ENCODE measurements around the gene NRXN2.

Gene NRXN2

GRCh38 chr11:64720167-64720566 lies 2.8 kb downstream of the NRXN2 start:
- CTCF ChIA-PET: interaction anchor here (1.2 to 1.4 kb wide), 3 partner anchors 16 to 31 kb away, joined by 3 to 10 read pairs (median 7); partner anchors contain the start of gene RASGRP2
- Histone ChIP-seq H3K4me3 (ENCODE audit: low read depth, low read length) (no peak overlapping the region), H3K4me1 (ENCODE audit: control insufficient read depth, insufficient read depth, low read length) (no peaks in the 10 kb centered on the region), H3K27ac (ENCODE audit: extremely low read depth, low read depth, low read length) (no peak overlapping the region), H3K36me3 (ENCODE audit: control insufficient read depth in 2 of 2, insufficient read depth in 1 of 2, low read length in 2 of 2) (no peaks in the 10 kb centered on the region), H3K9me3 (ENCODE audit: control insufficient read depth, insufficient read depth, low read depth, low read length) (no peaks in the 10 kb centered on the region)
- TF ChIP-seq ZNF274 (IDR thresholded peaks at IDR 0.05; ENCODE audit: low read length): no peak
- TF ChIP-seq ZNF274 (tag by site-specific recombination; IDR thresholded peaks at IDR 0.05; ENCODE audit: borderline replicate concordance): no peak
- no peak for TF ChIP-seq ZNF121 (tag by site-specific recombination; IDR thresholded peaks at IDR 0.05)
- no peak for TF ChIP-seq GLI2 (tag by site-specific recombination; IDR thresholded peaks at IDR 0.05; ENCODE audit: borderline replicate concordance, low read depth)
- TF ChIP-seq REPIN1 (tag by site-specific recombination; IDR thresholded peaks at IDR 0.05; ENCODE audit: low read depth): no peak
- TF ChIP-seq ZNF621 (tag by site-specific recombination; IDR thresholded peaks at IDR 0.05): no peak
- TF ChIP-seq ZNF23 (tag by site-specific recombination; IDR thresholded peaks at IDR 0.05; ENCODE audit: borderline replicate concordance): no peak
- no peak for TF ChIP-seq ZNF660 (tag by site-specific recombination; IDR thresholded peaks at IDR 0.05)
- TF ChIP-seq ZBTB17 (tag by site-specific recombination; IDR thresholded peaks at IDR 0.05): no peak
- POLR2A ChIA-PET: no interaction called here

GRCh38 chr11:64719406-64719805 lies 3.6 kb downstream of the NRXN2 start:
- ChIA-PET CTCF (interaction anchor here (1.1 to 1.3 kb wide), 3 partner anchors 24 to 31 kb away, joined by 4 to 10 read pairs (median 7); partner anchors contain the start of gene RASGRP2), POLR2A (no interaction called here)
- no peaks in the 10 kb centered on the region for H3K36me3 ChIP-seq (ENCODE audit: control insufficient read depth in 2 of 2, insufficient read depth in 1 of 2, low read length in 2 of 2)
- H3K9me3 ChIP-seq (ENCODE audit: control insufficient read depth, insufficient read depth, low read depth, low read length): no peaks in the 10 kb centered on the region
- no peaks in the 10 kb centered on the region for H3K4me1 ChIP-seq (ENCODE audit: control insufficient read depth, insufficient read depth, low read length)
- H3K4me3 ChIP-seq (ENCODE audit: low read depth, low read length): no peak overlapping the region
- TF ChIP-seq MYNN (tag by site-specific recombination; IDR thresholded peaks at IDR 0.05; ENCODE audit: borderline replicate concordance): no peak
- TF ChIP-seq GLI4 (tag by site-specific recombination; IDR thresholded peaks at IDR 0.05): no peak
- no peak for TF ChIP-seq ZNF513 (tag by site-specific recombination; IDR thresholded peaks at IDR 0.05)
- no peak for TF ChIP-seq ZNF398 (tag by site-specific recombination; IDR thresholded peaks at IDR 0.05)
- no peak for TF ChIP-seq ZSCAN18 (tag by site-specific recombination; IDR thresholded peaks at IDR 0.05)
- no peak for TF ChIP-seq ZNF223 (tag by site-specific recombination; IDR thresholded peaks at IDR 0.05)
- TF ChIP-seq KLF1 (tag by site-specific recombination; IDR thresholded peaks at IDR 0.05): no peak
- no peak for TF ChIP-seq ZNF311 (tag by site-specific recombination; IDR thresholded peaks at IDR 0.05; ENCODE audit: borderline replicate concordance)
- TF ChIP-seq ZNF433 (tag by site-specific recombination; IDR thresholded peaks at IDR 0.05; ENCODE audit: low read depth): no peak
- TF ChIP-seq ZNF76 (tag by site-specific recombination; IDR thresholded peaks at IDR 0.05; ENCODE audit: borderline replicate concordance, low read depth): no peak
- TF ChIP-seq, protein P1, sequence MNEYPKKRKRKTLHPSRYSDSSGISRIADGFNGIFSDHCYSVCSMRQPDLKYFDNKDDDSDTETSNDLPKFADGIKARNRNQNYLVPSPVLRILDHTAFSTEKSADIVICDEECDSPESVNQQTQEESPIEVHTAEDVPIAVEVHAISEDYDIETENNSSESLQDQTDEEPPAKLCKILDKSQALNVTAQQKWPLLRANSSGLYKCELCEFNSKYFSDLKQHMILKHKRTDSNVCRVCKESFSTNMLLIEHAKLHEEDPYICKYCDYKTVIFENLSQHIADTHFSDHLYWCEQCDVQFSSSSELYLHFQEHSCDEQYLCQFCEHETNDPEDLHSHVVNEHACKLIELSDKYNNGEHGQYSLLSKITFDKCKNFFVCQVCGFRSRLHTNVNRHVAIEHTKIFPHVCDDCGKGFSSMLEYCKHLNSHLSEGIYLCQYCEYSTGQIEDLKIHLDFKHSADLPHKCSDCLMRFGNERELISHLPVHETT (tag by site-specific recombination; IDR thresholded peaks at IDR 0.05): no peak
- no peak for TF ChIP-seq ZNF555 (tag by site-specific recombination; conservative IDR thresholded peaks at IDR 0.05)
- TF ChIP-seq ZSCAN23 (tag by site-specific recombination; IDR thresholded peaks at IDR 0.05): no peak
- TF ChIP-seq ZNF221 (tag by site-specific recombination; IDR thresholded peaks at IDR 0.05; ENCODE audit: borderline replicate concordance): no peak
- no peak for TF ChIP-seq HOXD13 (CRISPR knock-in tag; IDR thresholded peaks at IDR 0.05; ENCODE audit: borderline replicate concordance)
- TF ChIP-seq PRDM1 (tag by site-specific recombination; IDR thresholded peaks at IDR 0.05): no peak
- TF ChIP-seq ZNF366 (tag by site-specific recombination; conservative IDR thresholded peaks at IDR 0.05): no peak
- TF ChIP-seq HOXA7 (CRISPR knock-in tag; IDR thresholded peaks at IDR 0.05; ENCODE audit: borderline replicate concordance): no peak
- TF ChIP-seq ZBTB20 (tag by site-specific recombination; IDR thresholded peaks at IDR 0.05): no peak
- H3K27ac ChIP-seq (ENCODE audit: extremely low read depth, low read depth, low read length): no peak overlapping the region
